ENCODE measurements around the gene CCDC27. TPM values are rescaled to one million over a fixed set of nuclear protein-coding genes. Genes with fewer than 3 reads are reported as not detected.

CCDC27 gene
- total and polyA plus RNA-seq, 2 of the 8 experiments (the other 6 are each of a cell fraction or from before 2014, with no cell fraction given), result 0.15 TPM; not detected in 1

GRCh38 chr1:3787745-3788605 lies 35.7 kb downstream of the CCDC27 start (continued):
- TF ChIP-seq E2F6 (IDR thresholded peaks at IDR 0.05) (no peak), SP4 (IDR thresholded peaks at IDR 0.05; ENCODE audit: low read length) (no peak), RBBP5 (IDR thresholded peaks at IDR 0.05; ENCODE audit: borderline replicate concordance, low read depth, low read length) (no peak), PHF8 (conservative IDR thresholded peaks at IDR 0.05; ENCODE audit: low read depth, low read length) (no peak), SP2 (IDR thresholded peaks at IDR 0.05; ENCODE audit: low read length) (no peak)

Data from H1 (cell line).